ENCODE results near the gene TACC2. TPM values are rescaled to one million over a fixed set of nuclear protein-coding genes. Genes with fewer than 3 reads are reported as not detected.

TACC2 gene
- total RNA-seq, 4 donors from 2014 or later, result 11.5 to 73.0 (median 14.5) TPM

DNA sequence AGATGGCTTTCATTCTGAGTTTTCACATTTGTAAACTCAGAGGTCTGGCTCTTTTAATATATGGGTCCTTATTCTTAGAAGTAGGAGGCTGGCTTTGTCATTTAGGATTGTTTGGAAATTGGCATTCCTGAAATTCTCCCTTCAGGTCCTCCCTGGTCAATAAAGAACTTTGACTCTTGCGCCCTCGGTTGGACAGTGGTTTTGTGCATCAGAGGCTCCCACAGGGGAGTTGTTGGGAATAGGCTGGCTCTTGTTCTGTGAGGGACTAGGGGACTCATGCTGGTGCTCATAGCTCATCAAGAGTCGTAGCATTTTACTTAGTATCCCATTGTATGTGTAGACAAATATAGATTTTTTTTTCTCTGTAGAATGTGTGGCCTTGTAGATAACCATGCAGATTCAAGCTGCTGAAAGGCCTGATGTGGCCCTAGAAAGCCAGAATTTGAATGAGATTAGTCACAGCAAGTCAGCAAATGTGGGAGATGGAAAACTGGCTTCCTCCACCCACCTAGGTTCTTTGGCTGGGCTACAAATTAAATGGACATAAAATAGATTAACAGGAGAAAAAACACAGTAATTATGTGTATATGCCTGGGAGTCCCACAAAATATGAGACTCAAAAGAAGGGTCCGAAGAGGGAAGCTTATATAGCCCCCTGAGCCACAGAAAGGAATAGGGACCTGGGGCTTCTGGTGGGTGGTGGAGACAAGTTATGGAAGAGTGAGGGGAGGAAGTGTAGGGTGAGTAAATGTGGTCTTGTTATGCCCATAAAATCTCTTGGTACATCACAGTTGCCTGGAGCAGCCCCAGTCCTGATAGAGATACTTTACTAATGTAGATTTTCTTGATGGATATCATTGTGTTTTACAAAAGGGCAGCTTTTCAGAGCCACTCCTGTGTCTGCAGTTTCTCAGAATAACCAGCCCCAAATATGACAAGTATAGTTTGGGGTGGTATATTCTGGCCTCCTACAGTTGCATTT, 187.6 kb downstream of the TACC2 start:
- H3K27ac ChIP-seq, result no peak overlapping the region
- DNase-seq, result no peak
- intact Hi-C loops (cut with DNase I; ENCODE audit: low total_unique reads), result no loop called here
- no peak overlapping the region for H3K4me3 ChIP-seq
- H3K9me3 ChIP-seq, result no peaks in the 10 kb centered on the region
- TF ChIP-seq, protein P1, sequence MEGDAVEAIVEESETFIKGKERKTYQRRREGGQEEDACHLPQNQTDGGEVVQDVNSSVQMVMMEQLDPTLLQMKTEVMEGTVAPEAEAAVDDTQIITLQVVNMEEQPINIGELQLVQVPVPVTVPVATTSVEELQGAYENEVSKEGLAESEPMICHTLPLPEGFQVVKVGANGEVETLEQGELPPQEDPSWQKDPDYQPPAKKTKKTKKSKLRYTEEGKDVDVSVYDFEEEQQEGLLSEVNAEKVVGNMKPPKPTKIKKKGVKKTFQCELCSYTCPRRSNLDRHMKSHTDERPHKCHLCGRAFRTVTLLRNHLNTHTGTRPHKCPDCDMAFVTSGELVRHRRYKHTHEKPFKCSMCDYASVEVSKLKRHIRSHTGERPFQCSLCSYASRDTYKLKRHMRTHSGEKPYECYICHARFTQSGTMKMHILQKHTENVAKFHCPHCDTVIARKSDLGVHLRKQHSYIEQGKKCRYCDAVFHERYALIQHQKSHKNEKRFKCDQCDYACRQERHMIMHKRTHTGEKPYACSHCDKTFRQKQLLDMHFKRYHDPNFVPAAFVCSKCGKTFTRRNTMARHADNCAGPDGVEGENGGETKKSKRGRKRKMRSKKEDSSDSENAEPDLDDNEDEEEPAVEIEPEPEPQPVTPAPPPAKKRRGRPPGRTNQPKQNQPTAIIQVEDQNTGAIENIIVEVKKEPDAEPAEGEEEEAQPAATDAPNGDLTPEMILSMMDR (IDR thresholded peaks at IDR 0.05), result no peak
- TF ChIP-seq POLR2A (IDR thresholded peaks at IDR 0.05), result no peak
- no peaks in the 10 kb centered on the region for H3K27me3 ChIP-seq
- H3K36me3 ChIP-seq, result no peaks in the 10 kb centered on the region
- H3K4me1 ChIP-seq, result no peaks in the 10 kb centered on the region

DNA sequence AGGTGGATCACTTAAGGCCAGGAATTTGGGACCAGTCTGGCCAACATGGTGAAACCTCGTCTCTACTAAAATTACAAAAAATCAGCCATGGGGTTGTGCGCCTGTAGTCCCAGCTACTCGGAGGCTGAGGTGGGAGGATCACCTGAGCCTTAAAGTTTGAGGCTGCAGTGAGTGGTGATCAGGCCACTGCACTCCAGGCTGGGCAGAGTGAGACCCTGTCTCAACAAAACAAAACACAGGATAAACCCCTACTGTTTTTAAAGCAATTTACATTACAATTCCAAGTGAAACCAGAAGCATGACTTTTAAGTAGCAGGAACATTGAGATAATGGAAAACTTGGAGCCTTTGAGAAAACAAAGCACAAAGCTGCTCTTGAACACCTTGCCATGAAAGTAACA, 189.7 kb downstream of the TACC2 start:
- TF ChIP-seq POLR2A (IDR thresholded peaks at IDR 0.05), result no peak
- TF ChIP-seq, protein P1 (IDR thresholded peaks at IDR 0.05), result no peak
- intact Hi-C loops (cut with DNase I; ENCODE audit: low total_unique reads), result no loop called here
- no peak for DNase-seq
- H3K27me3 ChIP-seq, result no peaks in the 10 kb centered on the region
- H3K9me3 ChIP-seq, result no peaks in the 10 kb centered on the region
- no peaks in the 10 kb centered on the region for H3K4me1 ChIP-seq
- H3K36me3 ChIP-seq, result no peaks in the 10 kb centered on the region
- H3K27ac ChIP-seq, result no peak overlapping the region
- H3K4me3 ChIP-seq, result no peak overlapping the region

DNA sequence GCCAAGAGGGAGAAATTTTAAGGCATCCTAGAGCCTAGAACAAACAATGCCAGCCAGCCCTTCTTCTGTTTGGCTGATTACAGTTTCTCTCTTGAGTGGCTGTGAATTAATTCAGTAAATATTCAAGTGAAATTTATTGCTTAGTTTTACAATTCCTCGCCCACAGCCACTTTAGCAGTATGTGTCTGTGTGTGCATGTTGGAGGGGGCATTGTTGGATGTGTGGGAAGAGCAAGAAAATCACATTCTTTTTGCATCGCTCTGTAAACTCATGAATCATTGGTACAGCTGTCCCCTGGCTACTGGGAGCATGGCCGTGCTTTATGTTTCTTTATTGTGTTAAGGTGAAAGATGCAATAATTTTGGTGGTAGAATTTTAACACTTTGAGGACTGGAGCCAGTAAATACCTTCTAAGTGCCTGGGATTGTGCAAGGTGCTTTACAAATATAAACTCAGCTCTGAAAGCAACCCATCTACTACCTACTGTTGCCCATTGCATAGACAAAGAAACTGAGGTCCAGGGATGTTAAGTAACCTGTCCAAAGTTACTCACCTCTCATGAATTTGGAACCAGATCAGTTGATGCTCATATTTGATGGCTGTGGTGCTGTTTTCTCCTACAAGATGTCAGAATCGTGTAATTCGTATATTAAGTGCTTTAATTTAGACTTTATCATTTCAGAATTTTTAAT, 192.2 kb downstream of the TACC2 start:
- Histone ChIP-seq H3K36me3 (no peaks in the 10 kb centered on the region), H3K27ac (peak overlapping the region in 1 of 2 donors; percentile 39), H3K27me3 (no peaks in the 10 kb centered on the region), H3K4me1 (no peaks in the 10 kb centered on the region), H3K4me3 (no peak overlapping the region), H3K9me3 (no peaks in the 10 kb centered on the region)
- TF ChIP-seq POLR2A (IDR thresholded peaks at IDR 0.05), result no peak
- TF ChIP-seq, protein P1 (IDR thresholded peaks at IDR 0.05), result no peak
- intact Hi-C loops (cut with DNase I; ENCODE audit: low total_unique reads), result no loop called here
- no peak for DNase-seq

DNA sequence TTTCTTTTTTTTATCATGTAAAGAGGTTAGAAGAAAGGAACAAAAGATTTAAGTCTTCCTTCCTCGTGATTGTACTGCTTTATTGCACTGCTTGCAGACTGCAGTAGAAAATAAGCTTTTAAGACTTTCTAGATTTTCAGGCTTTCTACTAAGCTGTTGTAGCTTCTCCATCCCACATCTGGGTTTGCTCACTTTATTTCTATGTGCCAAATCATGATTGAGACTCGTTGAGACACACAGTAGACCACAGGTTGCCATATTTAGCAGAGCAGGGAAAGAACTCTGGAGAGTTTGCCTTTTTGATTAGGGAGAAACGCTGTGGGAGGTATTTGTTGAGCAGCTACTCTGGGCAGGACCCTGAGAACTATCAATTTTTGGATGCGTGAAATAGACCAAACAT, 192.9 kb downstream of the TACC2 start:
- Histone ChIP-seq H3K27ac (peak overlapping the region; percentile 12 to 39), H3K27me3 (no peaks in the 10 kb centered on the region), H3K9me3 (no peaks in the 10 kb centered on the region), H3K4me1 (no peaks in the 10 kb centered on the region), H3K36me3 (no peaks in the 10 kb centered on the region), H3K4me3 (no peak overlapping the region)
- TF ChIP-seq, protein P1 (IDR thresholded peaks at IDR 0.05), result no peak
- TF ChIP-seq POLR2A (IDR thresholded peaks at IDR 0.05), result no peak
- no peak for DNase-seq
- intact Hi-C loops (cut with DNase I; ENCODE audit: low total_unique reads), result no loop called here

DNA sequence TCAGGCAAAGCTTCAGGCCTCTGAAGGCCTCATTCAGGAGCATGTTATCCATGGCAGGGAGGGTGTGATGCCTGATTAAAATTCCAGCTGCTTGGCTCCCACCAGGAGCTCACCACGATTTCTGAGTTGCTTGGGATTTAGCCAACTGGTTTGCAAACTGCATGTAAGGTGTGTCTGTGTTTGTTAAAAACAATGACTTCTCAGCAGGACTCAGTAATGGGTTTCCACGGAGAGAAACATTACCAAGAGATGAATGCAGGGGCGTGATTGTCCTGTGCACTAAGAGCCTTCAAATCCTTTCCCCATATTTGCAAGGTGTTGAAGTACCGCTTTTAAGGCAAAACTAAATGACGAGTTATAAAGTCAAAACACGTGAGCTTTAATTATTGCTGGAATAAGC, 193.3 kb downstream of the TACC2 start:
- H3K27me3 ChIP-seq, result no peaks in the 10 kb centered on the region

More for the DNA sequence above, 193.3 kb downstream of the TACC2 start:
- no peaks in the 10 kb centered on the region for H3K4me1 ChIP-seq
- no peak for DNase-seq
- no peaks in the 10 kb centered on the region for H3K36me3 ChIP-seq
- no peaks in the 10 kb centered on the region for H3K9me3 ChIP-seq
- H3K4me3 ChIP-seq, result no peak overlapping the region
- intact Hi-C loops (cut with DNase I; ENCODE audit: low total_unique reads), result no loop called here
- peak overlapping the region in 1 of 2 donors; percentile 39 for H3K27ac ChIP-seq
- no peak for TF ChIP-seq POLR2A (IDR thresholded peaks at IDR 0.05)
- TF ChIP-seq, protein P1 (IDR thresholded peaks at IDR 0.05), result no peak
